Heart left ventricle (tissue), 16 donors: ENCODE measurements around the gene FAAP20. TPM values are rescaled to one million over a fixed set of nuclear protein-coding genes. Genes with fewer than 3 reads are reported as not detected.

Experiments used
- ATAC-seq, 4 donors: fragments of 200-7000 bp; cut with Tn5 transposase; one replicate each; pipeline ENCODE4 v1.9.1; 2020 to 2022; ENCODE audit warnings: moderate library complexity in 4 of 4, mild to moderate bottlenecking in 3 of 4, moderate number of reproducible peaks in 1 of 4
- DNase-seq, 5 donors: peaks; one replicate each; pipeline ENCODE4 v3.0.0-alpha.2; 2020
- H3K27ac ChIP-seq, 12 donors: fragments of 200-600 bp; sonication (generic) in 4 of 12; one replicate each; pipeline versions ENCODE4 v1.5.0 to v1.8.0; 2016 to 2022; ENCODE audit warnings: mild to moderate bottlenecking in 2 of 12
- H3K27me3 ChIP-seq, 9 donors: fragments of 200-600 bp; sonication (generic) in 2 of 9; one replicate each; pipeline versions ENCODE4 v1.5.1 to v1.8.0; 2016 to 2022; ENCODE audit warnings: mild to moderate bottlenecking in 3 of 9
- H3K36me3 ChIP-seq, 9 donors: fragments of 200-600 bp; sonication (generic) in 2 of 9; one replicate each; pipeline versions ENCODE4 v1.5.0 to v1.8.0; 2018 to 2022; ENCODE audit warnings: mild to moderate bottlenecking in 2 of 9
- H3K4me1 ChIP-seq, 12 donors: fragments of 200-600 bp; sonication (generic) in 4 of 12; one replicate each; pipeline versions ENCODE4 v1.5.0 to v1.8.0; 2016 to 2022; ENCODE audit warnings: mild to moderate bottlenecking in 3 of 12
- H3K4me3 ChIP-seq, 12 donors: fragments of 200-600 bp; sonication (generic) in 4 of 12; one replicate each; pipeline versions ENCODE4 v1.5.0 to v1.8.0; 2017 to 2022; ENCODE audit warnings: mild to moderate bottlenecking in 9 of 12, moderate library complexity in 4 of 12
- H3K9me3 ChIP-seq, 12 donors: fragments of 200-600 bp; sonication (generic) in 4 of 12; one replicate each; pipeline versions ENCODE4 v1.5.0 to v1.8.0; 2016 to 2022; ENCODE audit warnings: mild to moderate bottlenecking in 1 of 12
- CTCF ChIP-seq, 12 donors: fragments of 200-600 bp; sonication (generic) in 4 of 12; IDR thresholded peaks; one replicate each; pipeline versions ENCODE4 v1.5.0 to v1.8.0; 2018 to 2022; ENCODE audit warnings: antibody characterized with exemption in 12 of 12, mild to moderate bottlenecking in 5 of 12
- POLR2A ChIP-seq, 2 donors: fragments of 450-650 bp; IDR thresholded peaks; one replicate each; pipeline ENCODE4 v1.6.1; 2017; ENCODE audit warnings: antibody characterized with exemption in 2 of 2, mild to moderate bottlenecking in 2 of 2, moderate library complexity in 2 of 2
- WGBS, 4 donors: extraction: QIAGEN DNeasy Blood & Tissue Kit in 2 of 4; methylation state at CpG; one replicate each; pipeline versions ENCODE4 v1.1.5 to v1.1.7; 2013 to 2018; 5-methylcytosine and 5-hydroxymethylcytosine counted together
- intact Hi-C, 10 donors: fragments of 100-400 bp; cut with DNase I; formaldehyde crosslinking; loops; one replicate each; pipeline versions ENCODE4 v1.11.1 to v1.14.2; 2022
- polyA plus RNA-seq, 2 donors: library from polyadenylated mRNA; stranded (reverse); fragments of 200-250 nt; gene quantifications; one replicate each; pipeline ENCODE4 v1.2.3, GENCODE V29; 2013
- total RNA-seq, 9 donors: library from RNA; depleted of rRNA in 2 of 9; stranded (reverse); fragments of >200 nt in 2 of 9; fragmentation: NEBNext Ultra II Directional in 3 of 9; extraction: Animal tissue kit (Norgen Biotek cat#: 25700) in 3 of 9; gene quantifications; one replicate each; pipeline versions ENCODE4 v1.1.0 to v1.2.4, GENCODE V29; 2016 to 2023
- donor health status: ischemic (EF 13 %, LVEDD 7.1; RV severe dilation, severe dysfunction).
- donor health status: healthy with polysubstance abuse.
- donor health status: DM: no; HTN: yes; CAD: no.
- donor health status: DM: no; HTN: no; CAD: no.
- donor health status: ischemic (EF 25% LVEDD 6.9; RV normal size, moderate dysfunction).
- donor health status: ischemic (EF 25% LVEDD 5.7; RV mildly dilated, moderate dysfunction).
- donor health status: healthy.
- donor health status: DM: yes; HTN: yes; CAD: no.
- donor health status: ischemic (EF 35%, LVEDD 5.7; RV mildly dilated, moderate dysfunction).
- donor health status: nonischemic (EF 11% LVEDD 7.7; RV severe dilation, severe dysfunction).
- donor health status: DM: yes; HTN: yes; CAD: no.
- donor health status: PGD.
- donor health status: ischemic (EF 29% LVEDD 5.4; RV normal size, mild dysfunction).
- donor health status: nonischemic (EF 23%, LVEDD 6.1; RV moderate dilation, normal function).

Gene FAAP20
- total and polyA plus RNA-seq, 11 donors = 20.9 to 61.3 (median 36.6) TPM

- Histone ChIP-seq H3K27me3 (no peaks in the 10 kb centered on the region), H3K27ac (peak overlapping the region; percentile 92 to 100 (median 98)), H3K4me3 (peak overlapping the region in 10 of 12 donors; percentile 26 to 56 (median 44)), H3K36me3 (no peaks in the 10 kb centered on the region), H3K4me1 (peaks cover 19 to 66% (median 54%) of the 10 kb centered on the region in 12 donors), H3K9me3 (no peaks in the 10 kb centered on the region)
- no peak for TF ChIP-seq CTCF (IDR thresholded peaks at IDR 0.05)
- no peak for TF ChIP-seq POLR2A (IDR thresholded peaks at IDR 0.05)
- intact Hi-C loops = loop anchor here in 2 of 10 donors (2.0 to 5.0 kb wide), 2 partner anchors 15 to 100 kb away; no protein-coding TSS in a partner anchor
- 13 to 27% (median 20%) methylated on average over 8 to 10 of the region's 10 CpGs for WGBS, 4 donors
- ATAC-seq = peak in 1 of 4 donors; percentile 1
- no peak for DNase-seq
These were observed 17.6 kb upstream of the FAAP20 start for GRCh38 chr1:2212274-2212531.

DNA sequence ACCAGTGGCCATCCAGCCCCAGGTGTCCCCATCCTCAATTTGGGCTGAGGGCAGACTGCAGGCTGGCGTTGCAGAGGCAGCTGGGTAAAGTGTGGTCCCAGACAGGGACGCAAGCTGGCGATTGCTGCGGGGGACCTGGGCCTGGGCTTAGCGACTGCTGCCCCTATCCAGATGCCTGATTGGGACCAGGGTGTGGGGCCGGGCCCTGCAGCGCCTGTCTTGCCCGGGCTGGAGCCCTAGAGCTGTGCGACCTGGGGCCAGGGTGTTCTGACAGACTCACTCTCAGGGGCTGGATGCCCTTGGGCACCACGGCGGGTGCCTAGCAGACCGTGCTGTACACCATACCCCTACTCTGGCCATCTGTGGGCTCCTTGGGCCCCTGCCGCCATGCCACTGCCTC, 16.2 kb upstream of the FAAP20 start:
- Histone ChIP-seq H3K27ac (peak overlapping the region in 5 of 12 donors; percentile 39 to 96 (median 92)), H3K27me3 (no peaks in the 10 kb centered on the region), H3K4me1 (peaks cover 22 to 80% (median 68%) of the 10 kb centered on the region in 12 donors), H3K36me3 (no peaks in the 10 kb centered on the region), H3K4me3 (no peak overlapping the region), H3K9me3 (no peaks in the 10 kb centered on the region)
- ATAC-seq = no peak
- TF ChIP-seq CTCF (IDR thresholded peaks at IDR 0.05) (no peak), POLR2A (IDR thresholded peaks at IDR 0.05) (no peak)
- intact Hi-C loops = loop anchor here in 1 of 10 donors (5.0 kb wide), 1 partner anchor 102 kb away; no protein-coding TSS in a partner anchor
- WGBS, 4 donors = 88 to 98% (median 95%) methylated on average over 9 to 13 of the region's 13 CpGs
- peak in 3 of 5 donors; percentile 13 to 65 (median 32) for DNase-seq

GRCh38 chr1:2210084-2210653, 15.6 kb upstream of the FAAP20 start:
- Histone ChIP-seq H3K27ac (peak overlapping the region in 6 of 12 donors; percentile 12 to 96 (median 88)), H3K36me3 (no peaks in the 10 kb centered on the region), H3K4me3 (no peak overlapping the region), H3K9me3 (no peaks in the 10 kb centered on the region), H3K27me3 (no peaks in the 10 kb centered on the region), H3K4me1 (peaks cover 22 to 83% (median 71%) of the 10 kb centered on the region in 12 donors)
- no peak for TF ChIP-seq CTCF (IDR thresholded peaks at IDR 0.05)
- no peak for TF ChIP-seq POLR2A (IDR thresholded peaks at IDR 0.05)
- intact Hi-C loops = loop anchor here in 1 of 10 donors (5.0 kb wide), 1 partner anchor 102 kb away; no protein-coding TSS in a partner anchor
- ATAC-seq (no peak), DNase-seq (peak; percentile 9 to 45 (median 30))
- WGBS, 4 donors = 86 to 91% (median 87%) methylated on average over 9 to 19 of the region's 19 CpGs

- peak; percentile 17 to 67 (median 24) for DNase-seq
These were observed 15.0 kb upstream of the FAAP20 start for GRCh38 chr1:2209400-2210083.

More at GRCh38 chr1:2209400-2210083, 15.0 kb upstream of the FAAP20 start:
- intact Hi-C loops = loop anchor here in 2 of 10 donors (5.0 to 10.0 kb wide), 2 partner anchors 103 to 335 kb away; no protein-coding TSS in a partner anchor
- H3K27me3 ChIP-seq = no peaks in the 10 kb centered on the region
- ATAC-seq = no peak
- H3K36me3 ChIP-seq = no peaks in the 10 kb centered on the region
- no peak overlapping the region for H3K4me3 ChIP-seq
- H3K27ac ChIP-seq = peak overlapping the region in 10 of 12 donors; percentile 0 to 97 (median 81)
- whole genome bisulfite sequencing, 4 donors = 64 to 73% (median 70%) methylated on average over 18 of the region's 18 CpGs
- no peaks in the 10 kb centered on the region for H3K9me3 ChIP-seq
- H3K4me1 ChIP-seq = peaks cover 19 to 77% (median 65%) of the 10 kb centered on the region in 12 donors
- TF ChIP-seq CTCF (IDR thresholded peaks at IDR 0.05) (no peak), POLR2A (IDR thresholded peaks at IDR 0.05) (no peak)
